Fibroblast of skin of left quadriceps (primary cell): ENCODE data around the gene OR6Y1.

Experiments used
- DNase-seq, 2 experiments: peaks; one replicate each; pipeline ENCODE4 v3.0.0-alpha.2; 2013; ENCODE audit warnings: low read depth in 2 of 2

The OR6Y1 gene

DNA sequence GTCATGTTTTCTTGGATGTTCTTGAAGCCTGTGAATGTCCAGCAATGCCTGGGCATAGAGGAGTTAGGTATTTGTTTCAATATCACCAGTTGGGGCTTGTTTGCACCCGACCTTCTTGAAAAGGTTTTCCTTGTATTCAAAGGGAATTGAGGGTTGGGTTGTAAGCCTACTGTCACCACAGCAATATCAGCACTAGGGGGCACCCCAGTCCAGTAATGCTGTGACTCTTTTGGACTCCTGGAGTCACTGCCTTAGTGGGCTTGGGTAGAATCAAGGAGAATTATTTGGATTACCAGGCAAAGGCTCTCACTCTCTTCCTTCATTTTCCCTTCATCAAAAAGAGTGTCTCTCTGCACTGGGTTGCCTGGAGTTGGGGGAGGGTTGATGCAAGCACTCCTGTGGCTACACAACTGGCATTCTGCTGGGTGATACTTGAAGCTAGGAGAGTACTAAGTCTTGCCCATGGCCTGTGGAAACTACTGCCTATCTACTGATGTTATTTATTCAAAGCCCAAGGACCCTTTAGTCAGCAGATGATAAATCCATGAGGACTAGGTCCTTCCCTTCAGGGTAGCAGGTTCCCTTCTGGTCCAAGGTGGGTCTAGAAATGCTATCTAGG is 47.7 kb downstream of the OR6Y1 start:
- no peak for DNase-seq

DNA sequence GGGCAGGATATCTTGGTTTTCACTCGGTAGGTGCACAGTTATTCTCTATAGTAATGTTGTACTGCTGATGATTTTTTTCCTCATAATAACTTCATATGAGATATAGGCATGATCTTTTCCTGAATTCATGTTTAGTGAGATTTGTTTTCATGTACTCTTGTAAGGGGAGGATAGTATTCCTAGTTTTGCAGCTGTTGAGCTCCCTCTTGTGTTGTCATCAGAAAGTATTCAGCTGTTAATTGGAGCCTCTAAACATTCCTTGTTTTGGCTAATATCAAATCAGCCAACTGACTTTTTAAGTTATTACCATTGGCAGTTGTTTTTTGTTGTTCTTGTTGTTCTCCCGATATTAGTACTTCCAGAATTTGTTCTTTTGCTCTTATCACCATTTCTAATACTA is 57.8 kb downstream of the OR6Y1 start:
- DNase-seq, result no peak

DNA sequence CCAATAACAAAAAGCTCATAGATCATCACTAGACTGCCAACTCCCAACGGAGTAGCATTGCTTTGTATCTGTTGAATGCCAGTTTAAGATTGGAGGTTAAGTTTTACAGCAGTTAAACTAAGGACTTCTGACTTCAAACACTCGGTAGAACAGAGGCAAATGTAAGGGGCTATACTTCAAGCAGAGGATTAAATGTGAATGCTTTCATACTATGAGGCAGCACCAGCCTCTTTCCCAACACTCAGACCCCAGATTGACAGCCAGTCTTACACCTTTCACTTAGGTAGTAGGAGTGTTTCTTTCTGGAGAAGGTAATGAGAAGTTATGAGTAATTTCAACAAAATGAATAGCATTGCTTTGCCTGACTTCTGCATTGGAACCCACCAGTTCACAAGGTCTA is 59.4 kb downstream of the OR6Y1 start:
- DNase-seq, result no peak
